HEK293T (cell line): ENCODE data around the gene MPPED1.

Source experiments
- CTCF ChIA-PET: fragments of 350-600 bp; formaldehyde crosslinking; extraction: SDS; loops from one replicate; lab custom pipeline; 2021; ENCODE audit warnings: antibody characterized with exemption, inconsistent platforms; lab: Yijun Ruan, JAX
- POLR2A ChIA-PET: fragments of 350-600 bp; formaldehyde crosslinking; extraction: SDS; loops from one replicate; lab custom pipeline; 2020; ENCODE audit warnings: antibody characterized with exemption, inconsistent platforms; lab: Yijun Ruan, JAX
- DNase-seq: peaks from one replicate; pipeline ENCODE4 v3.0.0; 2012; ENCODE audit warnings: mixed read lengths; ENCODE audit errors: extremely low spot score
- ARNT ChIP-seq: fragments of 450-650 bp; IDR thresholded peaks from 2 replicates; pipeline ENCODE4 v1.6.1; 2017; ENCODE audit warnings: mild to moderate bottlenecking
- BHLHE40 ChIP-seq: fragments of 450-650 bp; IDR thresholded peaks from 2 replicates; pipeline ENCODE4 v1.6.1; 2016; ENCODE audit warnings: mild to moderate bottlenecking, moderate library complexity, borderline replicate concordance
- CTBP1 ChIP-seq: fragments of 450-650 bp; IDR thresholded peaks from 2 replicates; pipeline ENCODE4 v1.6.1; 2016; ENCODE audit warnings: borderline replicate concordance
- ELF4 ChIP-seq: fragments of 450-650 bp; IDR thresholded peaks from 2 replicates; pipeline ENCODE4 v1.6.1; 2017; ENCODE audit warnings: antibody characterized with exemption
- FOXA1 ChIP-seq: fragments of 450-650 bp; IDR thresholded peaks from 2 replicates; pipeline ENCODE4 v1.6.1; 2016; ENCODE audit warnings: mild to moderate bottlenecking
- FOXK2 ChIP-seq: fragments of 450-650 bp; IDR thresholded peaks from 2 replicates; pipeline ENCODE4 v1.6.1; 2016; ENCODE audit warnings: mild to moderate bottlenecking
- FOXM1 ChIP-seq: fragments of 450-650 bp; IDR thresholded peaks from 2 replicates; pipeline ENCODE4 v1.6.1; 2017; ENCODE audit warnings: mild to moderate bottlenecking, borderline replicate concordance
- HDGF ChIP-seq: fragments of 450-650 bp; IDR thresholded peaks from 2 replicates; pipeline ENCODE4 v1.6.1; 2017; ENCODE audit warnings: antibody characterized with exemption, borderline replicate concordance
- L3MBTL2 ChIP-seq: fragments of 450-650 bp; conservative IDR thresholded peaks from 2 replicates; pipeline ENCODE4 v1.6.1; 2016; ENCODE audit warnings: mild to moderate bottlenecking
- LEF1 ChIP-seq: fragments of 450-650 bp; IDR thresholded peaks from 2 replicates; pipeline ENCODE4 v1.6.1; 2017; ENCODE audit warnings: mild to moderate bottlenecking, borderline replicate concordance
- NFRKB ChIP-seq: fragments of 450-650 bp; IDR thresholded peaks from 2 replicates; pipeline ENCODE4 v1.6.1; 2016; ENCODE audit warnings: mild to moderate bottlenecking, moderate library complexity
- SP1 ChIP-seq: fragments of 450-650 bp; IDR thresholded peaks from 2 replicates; pipeline ENCODE4 v1.6.1; 2017
- SUZ12 ChIP-seq: fragments of 450-650 bp; IDR thresholded peaks from 2 replicates; pipeline ENCODE4 v1.6.1; 2016; ENCODE audit warnings: mild to moderate bottlenecking
- TARDBP ChIP-seq: fragments of 450-650 bp; IDR thresholded peaks from 2 replicates; pipeline ENCODE4 v1.6.1; 2016
- ZNF384 ChIP-seq: fragments of 450-650 bp; IDR thresholded peaks from 2 replicates; pipeline ENCODE4 v1.6.1; 2016
- TF ChIP-seq, protein P1 (sequence below): fragments of 450-650 bp; IDR thresholded peaks from 2 replicates; pipeline ENCODE4 v1.6.1; 2016

The MPPED1 gene

DNA sequence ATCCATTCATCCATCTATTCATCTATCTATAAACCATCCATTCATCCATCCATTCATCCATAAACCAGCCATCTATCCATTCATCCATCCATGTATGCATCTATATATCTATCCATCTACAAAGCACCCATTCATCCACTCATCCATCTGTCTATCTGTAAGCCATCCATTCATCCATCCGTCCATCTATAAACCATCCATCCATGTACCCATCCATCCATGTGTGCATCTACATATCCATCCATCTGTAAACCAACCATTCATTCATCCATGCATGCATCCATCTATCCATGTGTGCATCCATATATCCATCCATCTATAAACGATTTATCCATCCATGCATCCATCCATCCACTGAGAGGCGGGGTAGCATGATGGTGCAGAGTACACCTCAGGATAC, 58.4 kb downstream of the MPPED1 start:
- POLR2A ChIA-PET, result no interaction called here
- no peak for DNase-seq
- no peak for TF ChIP-seq FOXA1
- TF ChIP-seq NFRKB, result no peak
- TF ChIP-seq L3MBTL2, result no peak
- TF ChIP-seq TARDBP, result no peak
- no peak for TF ChIP-seq ARNT
- no peak for TF ChIP-seq FOXM1
- TF ChIP-seq LEF1, result no peak
- no peak for TF ChIP-seq HDGF
- CTCF ChIA-PET, result no interaction called here

DNA sequence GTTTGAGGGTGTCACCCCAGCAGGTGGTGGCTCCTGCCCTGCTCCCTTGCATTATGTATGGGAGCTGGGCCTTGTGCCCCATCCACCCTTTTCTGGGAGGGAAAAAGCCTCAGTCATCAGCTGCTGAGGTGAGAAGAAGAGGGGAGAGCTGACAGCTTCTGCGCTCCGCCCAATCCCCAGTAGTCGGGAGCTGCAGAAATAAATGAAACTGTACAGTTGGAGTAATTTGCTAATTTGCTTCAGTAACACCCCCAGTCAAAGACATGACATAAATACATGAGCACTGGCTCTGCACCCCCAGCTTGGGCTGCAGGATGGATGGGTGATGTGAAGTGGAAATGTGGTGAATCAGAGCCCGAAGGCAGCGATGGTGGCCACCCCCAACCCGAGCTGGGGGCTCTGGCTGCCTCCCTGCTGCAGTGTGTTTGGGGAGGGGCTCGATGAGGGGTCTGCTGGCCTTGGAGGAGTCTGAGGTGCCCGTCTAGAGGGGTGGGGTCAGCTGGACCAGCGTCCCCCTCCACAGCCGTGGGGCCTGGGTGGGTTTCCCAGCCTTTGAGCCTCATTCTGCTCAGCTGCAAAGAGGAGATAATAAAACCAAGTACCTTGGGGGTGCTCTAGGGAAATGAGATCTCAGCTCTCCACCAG, 59.2 kb downstream of the MPPED1 start:
- DNase-seq, result no peak
- ChIA-PET POLR2A (no interaction called here), CTCF (no interaction called here)
- no peak for TF ChIP-seq ARNT
- no peak for TF ChIP-seq TARDBP
- no peak for TF ChIP-seq BHLHE40
- no peak for TF ChIP-seq SP1
- TF ChIP-seq SUZ12, result no peak
- no peak for TF ChIP-seq FOXK2
- TF ChIP-seq FOXA1, result no peak
- no peak for TF ChIP-seq L3MBTL2
- TF ChIP-seq ELF4, result no peak

DNA sequence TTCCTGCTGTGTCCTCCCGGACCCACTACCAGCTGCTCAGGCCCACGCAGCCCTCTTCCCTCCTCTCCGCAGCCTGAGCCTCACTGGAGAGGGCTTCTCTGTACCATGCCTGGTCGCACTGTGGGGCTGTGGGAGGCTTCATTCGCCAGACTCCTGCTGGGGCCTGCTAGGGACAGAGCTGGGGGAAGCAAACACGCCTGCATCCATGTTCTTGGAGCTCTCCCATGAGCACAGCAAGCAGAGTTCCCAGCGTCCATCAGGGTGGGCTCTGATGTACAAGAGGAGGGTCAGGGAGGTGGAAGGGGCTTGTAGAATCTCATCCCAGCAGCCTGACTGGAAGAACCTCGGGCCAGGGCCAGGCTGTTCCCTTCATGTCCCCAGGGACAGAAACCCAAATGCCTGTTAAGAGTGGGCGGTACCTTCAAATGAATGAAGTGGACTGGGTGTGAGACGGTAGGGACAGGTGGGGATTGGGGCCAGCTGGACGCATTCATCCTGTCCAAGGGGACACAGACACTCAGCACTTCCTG, 59.9 kb downstream of the MPPED1 start:
- POLR2A ChIA-PET, result no interaction called here
- TF ChIP-seq ARNT (no peak), ELF4 (no peak), LEF1 (no peak), FOXA1 (no peak), SP1 (no peak), NFRKB (no peak), FOXK2 (no peak), SUZ12 (no peak), TARDBP (no peak), FOXM1 (no peak)
- TF ChIP-seq, protein P1, sequence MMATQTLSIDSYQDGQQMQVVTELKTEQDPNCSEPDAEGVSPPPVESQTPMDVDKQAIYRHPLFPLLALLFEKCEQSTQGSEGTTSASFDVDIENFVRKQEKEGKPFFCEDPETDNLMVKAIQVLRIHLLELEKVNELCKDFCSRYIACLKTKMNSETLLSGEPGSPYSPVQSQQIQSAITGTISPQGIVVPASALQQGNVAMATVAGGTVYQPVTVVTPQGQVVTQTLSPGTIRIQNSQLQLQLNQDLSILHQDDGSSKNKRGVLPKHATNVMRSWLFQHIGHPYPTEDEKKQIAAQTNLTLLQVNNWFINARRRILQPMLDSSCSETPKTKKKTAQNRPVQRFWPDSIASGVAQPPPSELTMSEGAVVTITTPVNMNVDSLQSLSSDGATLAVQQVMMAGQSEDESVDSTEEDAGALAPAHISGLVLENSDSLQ, result no peak
- CTCF ChIA-PET, result no interaction called here
- no peak for DNase-seq

DNA sequence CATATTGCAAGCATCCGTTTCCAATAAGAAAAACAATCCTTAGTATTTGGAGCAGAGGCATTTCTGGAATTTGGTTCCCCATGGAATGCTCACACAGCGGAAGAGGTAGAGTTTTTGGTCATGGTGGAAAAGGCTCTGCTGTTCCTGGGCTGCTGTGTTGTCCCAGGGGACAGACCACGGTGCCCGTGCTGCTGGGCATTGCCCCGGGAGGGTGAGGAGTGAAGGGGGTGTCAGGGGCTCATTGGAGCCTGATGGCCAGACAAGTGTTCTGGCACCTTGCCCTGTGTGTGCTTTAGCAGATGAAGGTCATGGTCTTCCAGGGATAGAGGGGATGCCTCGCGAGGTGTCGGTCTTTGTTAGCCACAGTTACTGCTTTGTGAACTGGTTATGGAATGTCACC, 61.2 kb downstream of the MPPED1 start:
- POLR2A ChIA-PET, result no interaction called here
- CTCF ChIA-PET, result no interaction called here
- no peak for DNase-seq
- TF ChIP-seq SP1, result no peak
- TF ChIP-seq LEF1, result no peak
- TF ChIP-seq, protein P1, result no peak
- no peak for TF ChIP-seq ELF4
- TF ChIP-seq CTBP1, result no peak
- no peak for TF ChIP-seq ARNT
- TF ChIP-seq ZNF384, result no peak
- TF ChIP-seq TARDBP, result no peak
- no peak for TF ChIP-seq NFRKB
- no peak for TF ChIP-seq HDGF
- TF ChIP-seq BHLHE40, result no peak
- TF ChIP-seq FOXK2, result no peak
- no peak for TF ChIP-seq FOXM1
- no peak for TF ChIP-seq L3MBTL2

DNA sequence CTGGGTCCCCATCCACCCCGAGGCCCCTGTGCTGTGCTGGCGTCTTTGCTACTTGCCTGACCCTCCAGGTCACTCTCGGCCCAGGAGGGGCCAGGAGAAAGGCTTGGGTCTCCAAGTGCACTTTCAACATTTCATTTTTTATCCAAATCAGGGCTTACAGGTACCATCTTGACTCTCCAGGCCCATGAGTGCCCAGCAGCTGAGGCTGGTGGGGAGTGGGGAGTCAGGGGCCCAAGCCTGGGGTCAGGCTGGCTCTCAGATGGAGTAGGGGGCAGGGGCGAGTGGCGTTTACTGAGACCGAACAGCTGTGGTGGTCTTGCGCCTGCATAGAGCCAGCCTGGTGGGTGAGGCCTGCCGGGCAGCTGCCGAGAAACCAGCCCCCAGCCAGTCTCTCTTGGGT, 61.6 kb downstream of the MPPED1 start:
- POLR2A ChIA-PET, result no interaction called here
- TF ChIP-seq FOXK2 (no peak), TARDBP (no peak)
- CTCF ChIA-PET, result no interaction called here
- DNase-seq, result no peak

DNA sequence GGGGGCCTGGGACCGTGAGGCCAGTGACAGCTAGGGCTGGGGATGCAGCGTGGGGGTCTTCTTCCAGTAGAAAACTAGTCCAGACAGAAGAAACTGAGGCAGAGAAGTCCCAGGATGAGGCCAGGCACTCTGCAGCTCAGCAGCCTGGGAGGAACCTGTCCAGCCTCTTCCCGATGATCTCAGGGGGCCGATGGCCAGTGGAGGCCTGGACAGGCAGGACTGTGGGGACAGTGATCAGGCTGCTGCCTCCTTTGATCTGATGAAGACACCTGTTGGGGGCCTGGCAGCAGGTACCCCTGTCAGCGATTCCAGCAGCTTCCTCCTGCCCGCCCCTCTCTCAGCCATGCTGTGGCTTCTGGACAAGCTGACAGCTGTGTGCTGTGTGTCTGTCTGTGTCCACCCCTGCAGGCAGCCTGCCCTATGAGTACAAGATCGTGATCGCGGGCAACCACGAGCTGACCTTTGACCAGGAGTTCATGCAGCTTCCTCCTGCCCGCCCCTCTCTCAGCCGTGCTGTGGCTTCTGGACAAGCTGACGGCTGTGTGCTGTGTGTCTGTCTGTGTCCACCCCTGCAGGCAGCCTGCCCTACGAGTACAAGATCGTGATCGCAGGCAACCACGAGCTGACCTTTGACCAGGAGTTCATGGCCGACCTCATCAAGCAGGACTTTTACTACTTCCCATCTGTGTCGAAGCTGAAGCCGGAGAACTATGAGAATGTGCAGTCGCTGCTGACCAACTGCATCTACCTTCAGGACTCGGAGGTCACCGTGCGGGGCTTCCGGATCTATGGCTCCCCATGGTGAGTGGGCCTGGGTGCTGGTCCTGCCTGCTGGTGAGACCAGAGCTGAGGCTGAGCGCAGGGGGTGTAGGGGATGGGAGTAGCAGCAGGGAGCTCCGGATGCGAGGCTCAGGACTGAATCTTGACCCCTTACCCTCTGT, 62.6 kb downstream of the MPPED1 start:
- POLR2A ChIA-PET, result no interaction called here
- DNase-seq, result no peak
- CTCF ChIA-PET, result no interaction called here
- no peak for TF ChIP-seq BHLHE40
- no peak for TF ChIP-seq HDGF

DNA sequence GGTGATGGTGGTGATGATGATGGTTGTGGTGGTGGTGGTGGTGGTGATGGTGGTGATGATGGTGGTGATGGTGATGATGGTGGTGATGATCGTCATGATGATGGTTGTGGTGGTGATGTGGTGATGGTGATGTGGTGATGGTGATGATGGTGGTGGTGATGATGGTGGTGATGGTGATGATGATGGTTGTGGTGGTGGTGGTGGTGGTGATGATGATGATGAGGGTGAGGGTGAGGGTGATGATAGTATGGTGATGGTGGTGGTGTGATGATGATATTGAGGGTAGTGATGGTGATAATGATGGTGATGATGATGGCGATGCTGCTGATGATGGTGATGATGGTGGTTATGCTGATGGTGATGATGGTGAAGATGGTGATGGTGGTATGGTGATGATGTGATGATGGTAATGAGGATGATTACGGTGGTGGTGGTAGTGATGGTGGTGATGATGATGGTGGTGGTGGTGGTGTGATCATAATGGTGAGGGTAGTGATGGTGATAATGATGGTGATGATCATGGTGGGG, 63.8 kb downstream of the MPPED1 start:
- POLR2A ChIA-PET, result no interaction called here
- CTCF ChIA-PET, result no interaction called here
- TF ChIP-seq CTBP1 (0 out of 2 replicates have a peak, but pooled peaks have one; percentile 17), TARDBP (no peak)
- DNase-seq, result no peak
